Measurements from ENCODE around the gene ERFL.

- TF ChIP-seq POLR2A (IDR thresholded peaks at IDR 0.05), result no peak
- TF ChIP-seq CTCF (IDR thresholded peaks at IDR 0.05), result no peak
Measured at GRCh38 chr19:41883463-41883820, 44.8 kb downstream of the ERFL start.

All from Peyer's patch (tissue), 4 donors.